Heart right ventricle (tissue), 16 donors: ENCODE measurements around the gene CDC42BPG. TPM values are rescaled to one million over a fixed set of nuclear protein-coding genes. Genes with fewer than 3 reads are reported as not detected.
A peak's percentile ranks its signal among the peaks of the same experiment; 100 is the strongest.

Experiments
- ATAC-seq, 8 donors: fragments of 200-7000 bp; cut with Tn5 transposase; one replicate each; pipeline ENCODE4 v1.9.1; 2020; ENCODE audit warnings: mild to moderate bottlenecking in 8 of 8, moderate library complexity in 8 of 8, moderate number of reproducible peaks in 1 of 8
- DNase-seq, 2 donors: peaks; one replicate each; pipeline ENCODE4 v3.0.0-alpha.2; 2020
- H3K27ac ChIP-seq, 10 donors: fragments of 200-600 bp; sonication (generic) in 2 of 10; one replicate each; pipeline versions ENCODE4 v1.5.0 to v1.8.0; 2020 to 2022; ENCODE audit warnings: mild to moderate bottlenecking in 3 of 10
- H3K27me3 ChIP-seq, 7 donors: fragments of 200-600 bp; one replicate each; pipeline ENCODE4 v1.8.0; 2021 to 2022; ENCODE audit warnings: mild to moderate bottlenecking in 2 of 7
- H3K36me3 ChIP-seq, 9 donors: fragments of 200-600 bp; sonication (generic) in 1 of 9; one replicate each; pipeline versions ENCODE4 v1.5.0 to v1.8.0; 2020 to 2022; ENCODE audit warnings: mild to moderate bottlenecking in 2 of 9
- H3K4me1 ChIP-seq, 9 donors: fragments of 200-600 bp; sonication (generic) in 1 of 9; one replicate each; pipeline versions ENCODE4 v1.5.0 to v1.8.0; 2020 to 2022; ENCODE audit warnings: mild to moderate bottlenecking in 4 of 9
- H3K4me3 ChIP-seq, 10 donors: fragments of 200-600 bp; sonication (generic) in 2 of 10; one replicate each; pipeline versions ENCODE4 v1.5.0 to v1.8.0; 2020 to 2022; ENCODE audit warnings: mild to moderate bottlenecking in 7 of 10, moderate library complexity in 2 of 10
- H3K9me3 ChIP-seq, 11 donors: fragments of 200-600 bp in 10 of 11; sonication (generic) in 2 of 11; one replicate each; pipeline versions ENCODE4 v1.5.0 to v1.8.0; 2013 to 2022; ENCODE audit warnings: mild to moderate bottlenecking in 2 of 11, control low read depth in 1 of 11, moderate library complexity in 1 of 11
- WGBS, 2 donors: extraction: QIAGEN DNeasy Blood & Tissue Kit; methylation state at CpG; one replicate each; pipeline ENCODE4 v1.1.7; 2013; ENCODE audit warnings: inconsistent platforms in 1 of 2; 5-methylcytosine and 5-hydroxymethylcytosine counted together
- intact Hi-C, 10 donors: fragments of 100-400 bp; cut with DNase I; formaldehyde crosslinking; loops; one replicate each; pipeline versions ENCODE4 v1.11.1 to v1.14.2; 2022
- polyA plus RNA-seq, 2 donors: library from polyadenylated mRNA; stranded (reverse); fragments of 200-250 nt; gene quantifications; one replicate each; pipeline ENCODE4 v1.2.3, GENCODE V29; 2013
- total RNA-seq, 10 donors: library from RNA; stranded (reverse); fragmentation: NEBNext Ultra II Directional in 3 of 10; extraction: Animal tissue kit (Norgen Biotek cat#: 25700) in 3 of 10; gene quantifications; one replicate each; pipeline versions ENCODE4 v1.2.1 to v1.2.4, GENCODE V29; 2021 to 2023
- TF ChIP-seq, protein P1 (sequence below), 9 donors: fragments of 200-600 bp; sonication (generic) in 2 of 9; IDR thresholded peaks; one replicate each; pipeline versions ENCODE4 v1.5.0 to v1.8.0; 2021 to 2022; ENCODE audit warnings: antibody characterized with exemption in 9 of 9, mild to moderate bottlenecking in 5 of 9, moderate library complexity in 1 of 9
- donor health status: Arrhythmogenic right ventricular cardiomyopathy.
- donor health status: ischemic (EF 13 %, LVEDD 7.1; RV severe dilation, severe dysfunction).
- donor health status: healthy with polysubstance abuse.
- donor health status: DM: no; HTN: yes; CAD: no.
- donor health status: DM: no; HTN: no; CAD: no.
- donor health status: ischemic (EF 25% LVEDD 6.9; RV normal size, moderate dysfunction).
- donor health status: ischemic (EF 25% LVEDD 5.7; RV mildly dilated, moderate dysfunction).
- donor health status: healthy.
- donor health status: DM: yes; HTN: yes; CAD: no.
- donor health status: Ischemic cardiomyopathy.
- donor health status: ischemic (EF 35%, LVEDD 5.7; RV mildly dilated, moderate dysfunction).
- donor health status: nonischemic (EF 11% LVEDD 7.7; RV severe dilation, severe dysfunction).
- donor health status: DM: yes; HTN: yes; CAD: no.
- donor health status: PGD.
- donor health status: ischemic (EF 29% LVEDD 5.4; RV normal size, mild dysfunction).
- donor health status: nonischemic (EF 23%, LVEDD 6.1; RV moderate dilation, normal function).

Gene CDC42BPG
- total and polyA plus RNA-seq, 12 donors, result 0.04 to 1.3 (median 0.27) TPM

DNA sequence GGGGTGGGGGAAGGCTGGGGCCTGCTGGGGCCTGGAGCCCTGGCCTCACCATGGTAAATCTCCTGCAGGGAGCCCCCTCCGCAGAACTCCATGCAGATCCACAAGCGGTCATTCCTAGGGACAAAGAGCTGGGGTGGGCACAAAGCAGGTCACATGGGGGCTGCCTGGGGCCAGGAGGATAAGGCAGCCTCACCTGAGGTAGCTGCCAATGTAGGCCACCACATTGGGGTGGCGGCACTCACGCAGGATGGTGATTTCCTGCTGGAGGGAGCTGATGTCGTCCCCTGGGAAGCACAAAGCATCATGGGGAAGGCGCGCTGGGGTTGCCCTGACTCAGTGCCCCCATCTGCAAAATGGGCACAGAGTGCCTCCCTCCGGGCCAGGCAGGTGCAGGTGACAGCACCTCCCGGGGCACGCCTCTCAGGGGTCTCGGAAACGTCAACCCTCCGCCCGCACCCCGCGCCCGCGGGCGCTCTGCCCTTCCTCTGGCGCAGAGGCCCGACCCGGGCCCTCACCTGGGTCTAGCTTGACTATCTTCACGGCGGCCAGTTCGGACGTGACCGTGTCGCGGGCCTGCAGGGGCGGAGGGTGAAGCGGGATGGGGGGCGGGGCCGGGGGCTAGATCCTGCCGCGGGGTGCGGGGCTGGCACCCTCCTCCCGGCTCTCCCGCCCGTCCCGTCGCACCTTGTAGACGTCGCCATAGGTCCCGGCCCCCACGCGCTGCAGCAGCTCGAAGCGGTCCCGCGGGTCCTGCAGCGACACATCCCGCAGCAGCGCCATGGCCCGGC lies 41.9 kb downstream of the CDC42BPG start:
- ATAC-seq (peak in 3 of 8 donors; percentile 1 to 9 (median 4)), DNase-seq (no peak)
- peak overlapping the region; percentile 56 to 92 (median 68) for H3K4me3 ChIP-seq
- H3K9me3 ChIP-seq, result no peaks in the 10 kb centered on the region
- H3K27me3 ChIP-seq, result no peaks in the 10 kb centered on the region
- H3K27ac ChIP-seq, result peak overlapping the region; percentile 63 to 97 (median 90)
- WGBS, 2 donors, result 13 to 16% methylated on average over 48 to 54 of the region's 54 CpGs
- TF ChIP-seq, protein P1, sequence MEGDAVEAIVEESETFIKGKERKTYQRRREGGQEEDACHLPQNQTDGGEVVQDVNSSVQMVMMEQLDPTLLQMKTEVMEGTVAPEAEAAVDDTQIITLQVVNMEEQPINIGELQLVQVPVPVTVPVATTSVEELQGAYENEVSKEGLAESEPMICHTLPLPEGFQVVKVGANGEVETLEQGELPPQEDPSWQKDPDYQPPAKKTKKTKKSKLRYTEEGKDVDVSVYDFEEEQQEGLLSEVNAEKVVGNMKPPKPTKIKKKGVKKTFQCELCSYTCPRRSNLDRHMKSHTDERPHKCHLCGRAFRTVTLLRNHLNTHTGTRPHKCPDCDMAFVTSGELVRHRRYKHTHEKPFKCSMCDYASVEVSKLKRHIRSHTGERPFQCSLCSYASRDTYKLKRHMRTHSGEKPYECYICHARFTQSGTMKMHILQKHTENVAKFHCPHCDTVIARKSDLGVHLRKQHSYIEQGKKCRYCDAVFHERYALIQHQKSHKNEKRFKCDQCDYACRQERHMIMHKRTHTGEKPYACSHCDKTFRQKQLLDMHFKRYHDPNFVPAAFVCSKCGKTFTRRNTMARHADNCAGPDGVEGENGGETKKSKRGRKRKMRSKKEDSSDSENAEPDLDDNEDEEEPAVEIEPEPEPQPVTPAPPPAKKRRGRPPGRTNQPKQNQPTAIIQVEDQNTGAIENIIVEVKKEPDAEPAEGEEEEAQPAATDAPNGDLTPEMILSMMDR (IDR thresholded peaks at IDR 0.05), result no peak
- peaks cover 0 to 57% (median 12%) of the 10 kb centered on the region in 9 donors for H3K36me3 ChIP-seq
- intact Hi-C loops, result loop anchor here in 1 of 10 donors (2.0 kb wide), 1 partner anchor 24 kb away; the partner anchor contains the start of gene SF1
- peaks cover 14 to 46% (median 26%) of the 10 kb centered on the region in 9 donors for H3K4me1 ChIP-seq

DNA sequence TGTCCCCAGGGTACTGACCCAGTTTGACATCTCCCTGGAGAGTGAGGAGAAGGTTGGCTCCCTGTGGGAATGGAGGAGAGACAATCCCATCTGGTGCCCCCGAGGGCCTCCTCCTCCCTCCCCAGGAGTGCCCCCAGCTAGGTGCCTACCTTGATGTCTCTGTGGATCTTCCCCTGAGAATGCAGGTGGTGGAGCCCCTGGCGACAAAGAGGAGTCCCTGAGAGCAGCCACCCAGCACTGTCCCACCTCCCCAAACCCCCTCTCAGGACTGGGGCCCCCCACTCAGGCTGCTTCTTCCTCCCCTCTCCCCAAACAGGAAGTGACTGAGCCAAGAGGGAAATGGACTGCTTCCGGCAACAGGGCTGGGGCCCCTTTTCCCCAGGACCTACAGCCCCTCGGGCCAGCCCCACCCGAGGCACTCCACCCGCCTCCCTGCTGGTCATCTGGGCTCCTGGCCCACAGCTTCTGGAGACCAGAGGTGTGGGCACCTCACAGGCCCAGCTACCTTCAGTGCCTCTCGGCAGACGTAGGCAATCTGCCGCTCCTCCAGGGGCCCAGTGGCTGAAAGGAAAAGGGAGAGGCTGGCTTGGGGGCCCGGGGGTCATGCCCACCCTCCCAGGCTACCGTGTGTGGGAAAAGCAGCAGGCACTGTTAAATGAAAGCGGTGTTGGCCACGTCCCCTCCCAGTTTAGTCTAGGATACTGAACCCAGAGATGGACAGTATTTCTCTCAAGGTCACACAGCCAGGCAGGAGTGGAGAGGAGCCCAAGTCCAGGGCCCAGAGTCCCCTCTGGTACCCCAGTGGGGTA lies 42.7 kb downstream of the CDC42BPG start:
- TF ChIP-seq, protein P1 (IDR thresholded peaks at IDR 0.05), result no peak
- WGBS, 2 donors, result 48 to 52% methylated on average over 13 of the region's 13 CpGs
- no peak for DNase-seq
- no peaks in the 10 kb centered on the region for H3K27me3 ChIP-seq
- peak overlapping the region in 9 of 10 donors; percentile 56 to 92 (median 70) for H3K4me3 ChIP-seq
- H3K9me3 ChIP-seq, result no peaks in the 10 kb centered on the region
- intact Hi-C loops, result loop anchor here in 1 of 10 donors (2.0 kb wide), 1 partner anchor 23 kb away; the partner anchor contains the start of gene SF1
- H3K27ac ChIP-seq, result peak overlapping the region; percentile 63 to 97 (median 90)
- H3K36me3 ChIP-seq, result peaks cover 0 to 57% (median 12%) of the 10 kb centered on the region in 9 donors
- peak in 4 of 8 donors; percentile 1 to 16 (median 6) for ATAC-seq
- H3K4me1 ChIP-seq, result peaks cover 14 to 46% (median 26%) of the 10 kb centered on the region in 9 donors

DNA sequence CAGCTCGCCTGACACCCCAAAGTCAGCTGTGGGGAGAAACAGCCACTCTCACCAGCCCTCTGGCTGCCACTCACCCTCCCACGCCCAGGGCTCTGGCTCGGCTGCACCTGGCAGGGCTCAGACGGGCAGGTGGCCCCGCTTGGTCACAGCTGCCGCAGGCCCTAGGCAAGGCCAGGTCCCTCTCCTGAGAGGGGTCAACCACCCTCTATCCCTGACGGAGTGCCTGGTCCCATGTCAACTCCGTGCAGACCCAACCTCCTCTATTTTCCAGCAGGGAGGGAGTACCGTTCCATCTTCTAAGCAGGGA lies 43.3 kb downstream of the CDC42BPG start:
- peak overlapping the region in 9 of 10 donors; percentile 76 to 97 (median 90) for H3K27ac ChIP-seq
- TF ChIP-seq, protein P1 (IDR thresholded peaks at IDR 0.05), result no peak
- ATAC-seq, result no peak
- H3K4me3 ChIP-seq, result peak overlapping the region in 1 of 10 donors; percentile 72
- 82 to 84% methylated on average over 9 of the region's 9 CpGs for WGBS, 2 donors
- H3K9me3 ChIP-seq, result no peaks in the 10 kb centered on the region
- H3K27me3 ChIP-seq, result no peaks in the 10 kb centered on the region
- peaks cover 0 to 57% (median 9%) of the 10 kb centered on the region in 9 donors for H3K36me3 ChIP-seq
- no peak for DNase-seq
- H3K4me1 ChIP-seq, result peaks cover 14 to 46% (median 26%) of the 10 kb centered on the region in 9 donors
- intact Hi-C loops, result no loop called here
